Measurements from ENCODE around the gene PARP16. TPM values are rescaled to one million over a fixed set of nuclear protein-coding genes. Genes with fewer than 3 reads are reported as not detected.
"Not testable (repeated sequence)": the region's sequence is repeated elsewhere in the genome, so short reads cannot be mapped to it uniquely, and the experiment has no call there.

PARP16 gene
- total and polyA plus RNA-seq, 11 donors: 2.7 to 7.0 (median 4.8) TPM

GRCh38 chr15:65233696-65234095 lies 53.0 kb downstream of the PARP16 start:
- intact Hi-C loops (cut with DNase I): no loop called here
- no peak overlapping the region for H3K27ac ChIP-seq
- no peaks in the 10 kb centered on the region for H3K9me3 ChIP-seq

GRCh38 chr15:65232520-65232919 lies 54.2 kb downstream of the PARP16 start:
- intact Hi-C loops (cut with DNase I): no loop called here
- H3K4me3 ChIP-seq: no peak overlapping the region
- no peaks in the 10 kb centered on the region for H3K4me1 ChIP-seq
- no peak for ATAC-seq
- TF ChIP-seq POLR2A (IDR thresholded peaks at IDR 0.05): no peak
- no peak for TF ChIP-seq CTCF (IDR thresholded peaks at IDR 0.05)
- 71 to 97% (median 92%) methylated on average over 3 of the region's 3 CpGs for WGBS, 4 donors
- no peaks in the 10 kb centered on the region for H3K9me3 ChIP-seq
- no peaks in the 10 kb centered on the region for H3K36me3 ChIP-seq
- no peaks in the 10 kb centered on the region for H3K27me3 ChIP-seq
- H3K27ac ChIP-seq: no peak overlapping the region
- DNase-seq: no peak

More at GRCh38 chr15:65233696-65234095, 53.0 kb downstream of the PARP16 start:
- H3K36me3 ChIP-seq: no peaks in the 10 kb centered on the region
- H3K27me3 ChIP-seq: no peaks in the 10 kb centered on the region
- H3K4me3 ChIP-seq: no peak overlapping the region
- no peak for ATAC-seq
- no peak for DNase-seq
- peaks cover 0 to 2% (median 0%) of the 10 kb centered on the region in 12 donors for H3K4me1 ChIP-seq
- 77 to 83% (median 79%) methylated on average over 5 of the region's 5 CpGs for WGBS, 4 donors
- TF ChIP-seq POLR2A (IDR thresholded peaks at IDR 0.05) (no peak), CTCF (IDR thresholded peaks at IDR 0.05) (no peak)

- DNase-seq (no peak), ATAC-seq (no peak)
- no peak overlapping the region for H3K4me3 ChIP-seq
- no peak for TF ChIP-seq CTCF (IDR thresholded peaks at IDR 0.05)
- no peak for TF ChIP-seq POLR2A (IDR thresholded peaks at IDR 0.05)
- H3K9me3 ChIP-seq: no peaks in the 10 kb centered on the region
- intact Hi-C loops (cut with DNase I): no loop called here
- no peak overlapping the region for H3K27ac ChIP-seq
- no peaks in the 10 kb centered on the region for H3K27me3 ChIP-seq
- WGBS, 4 donors: 90 to 96% (median 95%) methylated on average over 10 of the region's 10 CpGs
- no peaks in the 10 kb centered on the region for H3K36me3 ChIP-seq
- no peaks in the 10 kb centered on the region for H3K4me1 ChIP-seq
These were observed 55.4 kb downstream of the PARP16 start for GRCh38 chr15:65231306-65231705.

- WGBS, 4 donors: 78 to 100% (median 82%) methylated on average over 4 of the region's 10 CpGs; no CpG with 5 or more reads in 1 of the 4 donors
- H3K4me3 ChIP-seq; H3K27me3 ChIP-seq; ATAC-seq; H3K9me3 ChIP-seq; DNase-seq; intact Hi-C loops (cut with DNase I); H3K27ac ChIP-seq; H3K4me1 ChIP-seq; H3K36me3 ChIP-seq: not testable (repeated sequence)
These were observed 59.8 kb downstream of the PARP16 start for GRCh38 chr15:65226901-65227300.

GRCh38 chr15:65226221-65226620 lies 60.5 kb downstream of the PARP16 start:
- Histone ChIP-seq H3K4me3 (no peak overlapping the region), H3K27ac (no peak overlapping the region), H3K27me3 (no peaks in the 10 kb centered on the region), H3K9me3 (no peaks in the 10 kb centered on the region), H3K36me3 (no peaks in the 10 kb centered on the region), H3K4me1 (no peaks in the 10 kb centered on the region)
- ATAC-seq: no peak
- intact Hi-C loops (cut with DNase I): no loop called here
- no peak for DNase-seq
- 96 to 100% (median 97%) methylated on average over 3 of the region's 3 CpGs for whole genome bisulfite sequencing, 4 donors
- TF ChIP-seq CTCF (IDR thresholded peaks at IDR 0.05): no peak
- no peak for TF ChIP-seq POLR2A (IDR thresholded peaks at IDR 0.05)
